ENCODE measurements around the gene ARHGEF40.

The ARHGEF40 gene

GRCh38 chr14:21083565-21084325 lies 13.6 kb downstream of the ARHGEF40 start:
- DNase-seq (ENCODE audit: low read depth) = no peak

- no peak for DNase-seq (ENCODE audit: low read depth)
Observed at GRCh38 chr14:21084396-21084795, 14.3 kb downstream of the ARHGEF40 start.

DNA sequence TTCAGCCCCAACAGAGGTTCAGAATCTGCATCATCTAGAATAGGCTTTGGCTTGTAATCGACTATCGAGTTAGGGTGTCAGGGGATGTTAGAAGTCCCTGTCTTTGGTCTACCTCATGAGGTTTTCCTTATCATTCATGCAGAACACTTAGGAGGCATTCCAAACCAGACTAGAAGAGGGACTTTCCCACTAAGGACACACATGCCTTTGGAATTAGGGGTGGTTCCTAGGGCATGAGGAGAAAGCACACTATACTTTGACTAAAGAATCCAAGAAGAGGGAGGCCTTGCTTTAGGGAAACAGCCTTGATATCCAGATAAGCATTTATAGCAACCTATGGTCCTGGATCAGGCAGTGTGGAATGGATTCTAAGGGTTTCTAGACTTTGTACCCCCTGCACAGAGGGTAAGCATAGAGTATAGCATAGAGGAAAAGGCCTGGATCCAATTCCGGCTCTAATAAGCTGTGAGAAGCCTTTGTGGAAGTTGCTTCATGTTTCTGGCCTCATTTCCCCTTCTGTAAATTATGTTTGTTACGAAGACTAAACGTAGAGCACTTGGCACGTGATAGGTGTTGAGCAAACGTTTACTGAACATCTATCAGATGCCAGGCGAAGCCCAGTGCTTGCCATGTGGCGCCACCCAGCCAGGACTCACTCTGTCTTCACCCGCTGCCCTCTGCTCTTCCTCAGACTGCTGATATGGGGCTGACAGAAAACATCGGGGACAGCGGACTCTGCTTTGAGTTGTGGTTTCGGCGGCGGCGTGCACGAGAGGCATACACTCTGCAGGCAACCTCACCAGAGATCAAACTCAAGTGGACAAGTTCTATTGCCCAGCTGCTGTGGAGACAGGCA lies 15.1 kb downstream of the ARHGEF40 start:
- DNase-seq (ENCODE audit: low read depth) = peak; percentile 60

- DNase-seq (ENCODE audit: low read depth) = no peak
Observed at GRCh38 chr14:21086908-21087293, 16.8 kb downstream of the ARHGEF40 start.

- peak; percentile 93 for DNase-seq (ENCODE audit: low read depth)
Observed at GRCh38 chr14:21087294-21088091, 17.4 kb downstream of the ARHGEF40 start.

- DNase-seq (ENCODE audit: low read depth) = no peak
Observed at GRCh38 chr14:21088687-21089086, 18.6 kb downstream of the ARHGEF40 start.

DNA sequence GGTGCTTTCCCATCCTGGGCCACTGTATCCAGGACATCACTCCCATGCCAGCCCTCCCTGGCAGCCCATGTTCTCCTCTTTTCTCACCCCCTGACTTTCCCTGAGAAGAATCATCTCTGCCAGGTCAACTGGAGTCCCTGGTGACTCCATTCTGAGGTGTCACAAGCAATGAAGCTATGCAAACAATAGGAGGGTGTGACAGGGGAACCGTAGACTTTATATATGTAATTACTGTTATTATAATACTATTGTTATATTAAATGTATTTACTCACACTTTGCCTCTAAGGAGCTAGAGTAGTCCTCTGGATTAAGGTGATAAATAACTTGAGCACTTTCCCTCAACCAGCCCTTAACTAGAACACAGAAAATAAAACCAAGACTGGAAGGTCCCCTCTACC lies 19.2 kb downstream of the ARHGEF40 start:
- DNase-seq (ENCODE audit: low read depth) = no peak

DNA sequence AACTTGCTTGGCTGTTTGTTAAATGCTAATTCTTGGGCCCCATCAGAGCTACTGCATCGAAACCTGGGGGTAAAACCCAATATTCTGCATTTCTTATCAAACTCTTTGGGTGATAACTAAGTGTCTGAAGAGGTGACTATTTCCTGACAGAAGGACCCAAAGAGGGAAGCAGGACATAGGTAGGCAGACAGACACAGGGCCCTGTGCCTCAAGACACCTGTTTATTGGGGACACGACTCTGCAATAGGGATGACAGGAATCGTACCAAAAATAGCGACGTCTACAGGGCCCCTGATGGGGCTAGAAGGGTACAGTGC lies 19.7 kb downstream of the ARHGEF40 start:
- DNase-seq (ENCODE audit: low read depth) = no peak

DNA sequence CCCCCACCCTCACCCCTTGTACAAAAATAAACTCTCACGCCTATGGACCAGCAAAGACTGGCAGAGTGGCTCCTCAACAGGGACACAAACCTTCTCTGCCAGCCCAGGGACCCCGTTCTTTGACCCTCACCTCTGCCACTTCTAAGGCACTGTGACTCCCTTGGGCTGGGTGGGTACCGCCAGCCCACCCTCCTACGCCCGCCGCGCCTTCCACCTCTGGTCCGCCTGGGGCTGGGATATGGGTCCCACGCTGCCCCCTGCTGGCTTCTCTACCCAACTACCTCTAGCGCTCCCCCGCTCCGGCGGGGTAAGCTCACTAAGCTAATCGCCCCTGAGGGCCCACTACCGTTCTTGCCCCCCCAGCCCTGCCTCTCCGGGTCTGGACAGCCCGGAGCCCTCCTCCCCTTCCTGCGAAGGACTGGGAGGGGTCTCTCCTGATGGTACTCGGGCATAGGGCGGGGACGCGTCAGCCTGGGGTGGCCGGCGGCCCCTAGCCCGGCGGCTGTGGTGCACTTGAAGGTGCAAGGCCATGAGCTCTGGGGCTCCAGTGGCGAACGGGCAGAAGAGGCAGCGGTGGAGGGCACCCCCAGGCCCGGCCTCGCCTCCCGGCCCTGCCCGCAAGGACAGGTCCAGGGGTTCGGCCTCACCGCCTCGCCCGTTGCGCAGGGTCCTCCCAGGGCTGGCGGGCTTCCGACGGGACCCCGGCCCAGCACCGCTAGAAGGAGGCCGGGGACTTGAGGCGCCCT lies 20.3 kb downstream of the ARHGEF40 start:
- DNase-seq (ENCODE audit: low read depth) = no peak

GRCh38 chr14:21090940-21091663 lies 21.0 kb downstream of the ARHGEF40 start:
- DNase-seq (ENCODE audit: low read depth) = no peak

- DNase-seq (ENCODE audit: low read depth) = no peak
Observed at GRCh38 chr14:21091821-21092272, 21.7 kb downstream of the ARHGEF40 start.

DNA sequence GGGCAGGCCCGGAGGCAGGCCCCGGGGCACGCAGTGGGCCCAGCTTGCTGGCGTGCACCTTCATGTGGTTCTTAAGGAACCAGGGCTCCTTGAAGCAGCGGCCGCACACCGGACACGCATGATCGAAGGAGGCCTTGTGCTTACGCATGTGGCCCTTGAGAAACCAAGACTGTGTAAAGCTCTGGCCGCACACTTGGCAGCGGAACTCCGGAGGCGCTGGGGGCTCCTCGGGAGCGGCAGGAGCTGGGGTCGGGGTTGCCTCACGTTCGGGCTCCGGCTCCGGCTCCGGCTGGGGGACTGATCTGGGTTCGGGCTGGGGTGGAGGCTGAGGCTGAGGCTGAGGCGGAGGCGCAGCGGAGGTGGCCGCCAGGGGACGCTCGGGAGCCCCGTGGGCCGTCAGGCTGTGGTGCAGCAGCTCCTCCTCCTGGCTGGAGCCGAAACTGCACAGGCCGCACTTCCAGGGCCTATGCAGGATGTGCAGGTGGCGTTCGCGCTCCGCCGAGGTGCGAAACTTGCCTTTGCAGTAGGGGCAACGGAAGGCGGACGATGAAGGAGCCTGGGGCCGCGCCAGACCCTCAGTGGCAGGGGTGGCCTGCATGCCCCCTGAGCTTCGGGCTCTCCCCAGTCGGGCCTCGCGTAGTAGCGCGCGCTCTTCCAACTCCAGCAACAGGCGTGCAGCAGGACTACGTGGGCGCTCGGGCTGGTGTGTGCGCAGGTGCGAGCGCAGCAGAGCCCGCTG lies 22.3 kb downstream of the ARHGEF40 start:
- peak; percentile 52 for DNase-seq (ENCODE audit: low read depth)

- no peak for DNase-seq (ENCODE audit: low read depth)
Observed at GRCh38 chr14:21093018-21093417, 22.9 kb downstream of the ARHGEF40 start.

GRCh38 chr14:21093769-21094681 lies 23.9 kb downstream of the ARHGEF40 start:
- DNase-seq (ENCODE audit: low read depth) = no peak

- no peak for DNase-seq (ENCODE audit: low read depth)
Observed at GRCh38 chr14:21095430-21096205, 25.5 kb downstream of the ARHGEF40 start.

DNA sequence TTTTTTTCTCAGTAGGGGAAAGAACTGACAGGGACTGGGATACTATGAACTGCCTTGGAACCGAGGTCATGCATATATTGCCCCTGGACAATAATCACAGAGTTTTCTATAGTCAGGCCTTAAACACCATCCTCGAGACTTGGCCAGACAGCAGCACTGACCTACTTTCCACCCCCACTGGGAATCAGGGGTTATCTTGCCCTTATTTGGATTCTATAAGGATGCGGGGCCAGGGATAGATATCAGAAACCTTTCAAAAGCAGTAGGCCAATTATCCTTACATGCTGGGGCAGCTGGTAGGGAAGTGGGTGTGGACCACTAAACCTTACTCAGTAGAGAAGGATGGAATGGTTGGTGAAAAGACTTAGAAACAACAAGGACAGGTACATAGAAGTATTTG lies 26.3 kb downstream of the ARHGEF40 start:
- DNase-seq (ENCODE audit: low read depth) = no peak

DNA sequence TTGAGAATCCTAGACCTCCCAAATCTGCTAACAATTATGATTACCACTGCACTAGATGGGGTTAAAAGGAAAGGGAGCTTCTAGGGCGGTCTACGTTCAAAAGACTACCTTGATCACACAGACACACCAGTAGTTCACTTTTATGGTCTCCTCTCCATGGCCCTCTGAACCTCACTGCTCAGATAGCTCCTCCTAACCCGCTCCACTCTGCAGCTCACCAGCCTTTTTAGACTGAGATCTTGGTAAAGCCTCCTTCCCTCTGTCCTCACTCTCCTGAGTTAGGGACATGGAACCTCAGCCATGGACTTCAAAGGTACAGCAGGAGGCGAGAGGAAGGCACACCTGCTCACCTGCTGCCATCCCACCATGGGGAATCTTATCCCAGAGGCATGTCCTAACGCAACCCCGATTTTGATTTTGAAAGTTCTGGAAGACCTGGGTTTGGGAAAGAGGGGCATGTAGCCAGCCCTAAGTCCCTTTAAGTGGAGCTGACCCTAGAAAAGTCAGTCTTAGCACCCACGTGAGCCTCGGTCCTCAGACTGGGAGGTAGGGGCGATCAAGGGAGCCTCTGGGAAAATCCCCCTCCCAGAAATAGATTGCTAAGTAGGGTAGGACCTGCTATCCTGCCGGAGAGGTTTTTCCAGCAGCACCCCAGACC lies 27.0 kb downstream of the ARHGEF40 start:
- DNase-seq (ENCODE audit: low read depth) = no peak

GRCh38 chr14:21097636-21098075 lies 27.6 kb downstream of the ARHGEF40 start:
- DNase-seq (ENCODE audit: low read depth) = no peak

Measured in amniotic epithelial cell (primary cell).